ENCODE data around the gene VSX1. TPM values are rescaled to one million over a fixed set of nuclear protein-coding genes. Genes with fewer than 3 reads are reported as not detected.

The VSX1 gene
- total and polyA plus RNA-seq, 2 donors (not counting 1 experiment from before 2014, with no cell fraction given): not detected

DNA sequence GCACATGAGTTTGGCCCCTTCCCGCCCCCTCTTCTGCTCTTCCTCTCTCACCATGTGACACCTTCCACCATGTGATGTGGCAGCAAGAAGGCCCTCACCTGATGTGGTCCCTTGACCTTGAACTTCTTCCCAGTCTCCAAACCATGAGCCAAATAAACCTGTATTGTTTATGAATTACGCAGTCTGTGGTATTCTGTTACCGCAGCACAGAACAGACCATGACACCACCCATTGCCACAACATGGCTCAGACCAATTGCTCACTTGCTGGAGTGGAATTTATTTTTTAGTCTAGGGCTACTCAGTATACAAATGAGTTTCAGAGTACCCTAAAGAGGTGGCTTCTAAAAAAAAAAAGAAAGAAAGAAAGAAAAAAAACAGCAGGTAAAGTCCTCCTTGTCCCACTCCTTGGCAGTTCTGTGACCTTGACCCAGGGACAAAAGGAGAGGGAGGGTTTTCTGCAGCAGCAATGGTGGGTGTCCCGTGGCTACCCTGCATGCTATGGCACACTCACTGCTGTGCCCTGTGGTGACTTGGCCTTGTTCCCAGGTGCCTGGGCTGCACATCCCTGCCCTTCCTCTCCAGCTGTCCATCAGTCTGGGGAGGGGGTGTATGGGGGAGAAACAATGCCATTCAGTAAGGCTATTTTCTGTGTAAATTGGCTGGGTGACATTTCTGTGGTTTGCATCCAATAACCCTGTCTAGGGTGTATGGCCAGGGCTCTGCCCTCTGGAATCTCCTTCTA lies 5.4 kb upstream of the VSX1 start:
- TF ChIP-seq EZH2 (IDR thresholded peaks at IDR 0.05; ENCODE audit: borderline replicate concordance, insufficient read depth, low read depth, low read length, poor library complexity, severe bottlenecking): no peak
- whole genome bisulfite sequencing (ENCODE audit: insufficient coverage): 40% methylated on average over 1 of the region's 4 CpGs
- Histone ChIP-seq H3K4me1 (ENCODE audit: control insufficient read depth in 2 of 2, insufficient read depth in 2 of 2, low read length in 2 of 2) (peaks cover 0 to 18% of the 10 kb centered on the region in 2 donors), H2AFZ (ENCODE audit: insufficient read depth, low read depth, low read length, poor library complexity, severe bottlenecking) (no peak overlapping the region), H3K27ac (ENCODE audit: low read length in 2 of 2) (no peak overlapping the region), H3K79me2 (ENCODE audit: control insufficient read depth, insufficient read depth, low read length) (no peaks in the 10 kb centered on the region), H3K27me3 (replicated peaks in 1 of 4; ENCODE audit: control extremely low read depth in 1 of 4, control insufficient read depth in 3 of 4, insufficient read depth in 4 of 4, low read length in 3 of 4) (peaks cover 0 to 59% (median 20%) of the 10 kb centered on the region in 4 experiments), H3K4me3 (ENCODE audit: control extremely low read depth in 1 of 5, extremely low read depth in 1 of 5, insufficient read depth in 1 of 5, low read depth in 2 of 5, low read length in 4 of 5) (no peak overlapping the region), H4K20me1 (ENCODE audit: control insufficient read depth, insufficient read depth, low read length, poor library complexity, severe bottlenecking) (no peaks in the 10 kb centered on the region), H3K9me3 (ENCODE audit: control extremely low read depth in 1 of 3, control insufficient read depth in 2 of 3, insufficient read depth in 1 of 3, low read length in 2 of 3) (peaks cover 0 to 13% (median 0%) of the 10 kb centered on the region in 3 donors), H3K9ac (ENCODE audit: low read length) (no peak overlapping the region), H3K36me3 (replicated peaks in 1 of 2; ENCODE audit: control extremely low read depth in 1 of 2, control insufficient read depth in 1 of 2, extremely low read depth in 1 of 2, insufficient read depth in 2 of 2, low read length in 1 of 2) (no peaks in the 10 kb centered on the region), H3K4me2 (replicated peaks; ENCODE audit: low read depth, low read length, poor library complexity, severe bottlenecking) (no peak overlapping the region)
- ChIA-PET POLR2A (no interaction called here), CTCF (no interaction called here)
- Mint-ChIP-seq H3K27me3 (peaks cover 65% of the 10 kb centered on the region), H3K27ac (no peak overlapping the region), H3K4me3 (no peak overlapping the region), H3K9me3 (ENCODE audit: insufficient read depth) (no peaks in the 10 kb centered on the region), H3K4me1 (peaks cover 5% of the 10 kb centered on the region)
- DNase-seq: no peak
- no peak for ATAC-seq (ENCODE audit: low read depth)
- intact Hi-C loops (cut with micrococcal nuclease): no loop called here

DNA sequence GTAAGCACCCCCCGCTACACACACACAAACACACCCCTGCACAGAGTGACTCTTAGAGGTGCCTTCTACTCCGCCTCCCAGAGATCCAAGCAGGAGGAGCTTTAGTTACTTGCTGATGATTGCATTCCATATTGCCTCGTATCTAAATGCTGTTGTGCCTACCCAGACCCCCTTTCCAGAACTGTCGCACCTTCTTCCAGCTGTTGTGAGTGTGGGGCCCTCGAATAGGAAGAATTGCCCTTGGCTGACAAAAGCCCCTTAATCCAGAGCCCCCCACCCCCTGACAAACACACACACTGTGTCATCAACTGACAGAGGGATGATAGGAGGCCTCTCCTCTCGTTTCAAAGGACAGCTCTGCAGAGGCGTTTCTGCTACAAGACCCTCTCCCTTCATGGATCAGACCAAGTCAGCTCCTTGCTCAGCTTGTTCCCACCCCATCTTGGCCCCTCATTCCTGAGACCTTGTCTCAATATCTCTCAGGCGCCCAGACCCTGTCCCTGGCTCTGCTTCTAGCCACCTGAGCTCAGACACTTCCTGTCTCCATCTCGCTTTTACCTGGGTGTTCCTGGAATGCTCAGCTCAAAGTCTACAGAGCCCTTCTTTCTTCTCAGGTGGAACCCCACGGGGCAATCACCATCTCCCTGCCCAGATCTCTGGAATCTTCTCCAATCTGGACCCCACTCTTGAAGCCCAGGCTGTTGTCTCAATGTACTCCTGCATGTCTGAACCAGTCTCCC lies 4.0 kb upstream of the VSX1 start:
- Histone ChIP-seq H3K4me3 (ENCODE audit: control extremely low read depth in 1 of 5, extremely low read depth in 1 of 5, insufficient read depth in 1 of 5, low read depth in 2 of 5, low read length in 4 of 5) (no peak overlapping the region), H3K36me3 (replicated peaks in 1 of 2; ENCODE audit: control extremely low read depth in 1 of 2, control insufficient read depth in 1 of 2, extremely low read depth in 1 of 2, insufficient read depth in 2 of 2, low read length in 1 of 2) (no peaks in the 10 kb centered on the region), H4K20me1 (ENCODE audit: control insufficient read depth, insufficient read depth, low read length, poor library complexity, severe bottlenecking) (no peaks in the 10 kb centered on the region), H3K79me2 (ENCODE audit: control insufficient read depth, insufficient read depth, low read length) (no peaks in the 10 kb centered on the region), H3K9me3 (ENCODE audit: control extremely low read depth in 1 of 3, control insufficient read depth in 2 of 3, insufficient read depth in 1 of 3, low read length in 2 of 3) (peaks cover 0 to 21% (median 0%) of the 10 kb centered on the region in 3 donors), H3K9ac (ENCODE audit: low read length) (no peak overlapping the region), H3K27me3 (replicated peaks in 1 of 4; ENCODE audit: control extremely low read depth in 1 of 4, control insufficient read depth in 3 of 4, insufficient read depth in 4 of 4, low read length in 3 of 4) (peaks cover 0 to 69% (median 28%) of the 10 kb centered on the region in 4 experiments), H3K27ac (ENCODE audit: low read length in 2 of 2) (no peak overlapping the region), H3K4me2 (replicated peaks; ENCODE audit: low read depth, low read length, poor library complexity, severe bottlenecking) (no peak overlapping the region), H2AFZ (ENCODE audit: insufficient read depth, low read depth, low read length, poor library complexity, severe bottlenecking) (no peak overlapping the region), H3K4me1 (ENCODE audit: control insufficient read depth in 2 of 2, insufficient read depth in 2 of 2, low read length in 2 of 2) (peaks cover 5 to 26% of the 10 kb centered on the region in 2 donors)
- no peak overlapping the region for H3K4me3 Mint-ChIP-seq
- TF ChIP-seq EZH2 (IDR thresholded peaks at IDR 0.05; ENCODE audit: borderline replicate concordance, insufficient read depth, low read depth, low read length, poor library complexity, severe bottlenecking): no peak
- TF ChIP-seq, protein P1, sequence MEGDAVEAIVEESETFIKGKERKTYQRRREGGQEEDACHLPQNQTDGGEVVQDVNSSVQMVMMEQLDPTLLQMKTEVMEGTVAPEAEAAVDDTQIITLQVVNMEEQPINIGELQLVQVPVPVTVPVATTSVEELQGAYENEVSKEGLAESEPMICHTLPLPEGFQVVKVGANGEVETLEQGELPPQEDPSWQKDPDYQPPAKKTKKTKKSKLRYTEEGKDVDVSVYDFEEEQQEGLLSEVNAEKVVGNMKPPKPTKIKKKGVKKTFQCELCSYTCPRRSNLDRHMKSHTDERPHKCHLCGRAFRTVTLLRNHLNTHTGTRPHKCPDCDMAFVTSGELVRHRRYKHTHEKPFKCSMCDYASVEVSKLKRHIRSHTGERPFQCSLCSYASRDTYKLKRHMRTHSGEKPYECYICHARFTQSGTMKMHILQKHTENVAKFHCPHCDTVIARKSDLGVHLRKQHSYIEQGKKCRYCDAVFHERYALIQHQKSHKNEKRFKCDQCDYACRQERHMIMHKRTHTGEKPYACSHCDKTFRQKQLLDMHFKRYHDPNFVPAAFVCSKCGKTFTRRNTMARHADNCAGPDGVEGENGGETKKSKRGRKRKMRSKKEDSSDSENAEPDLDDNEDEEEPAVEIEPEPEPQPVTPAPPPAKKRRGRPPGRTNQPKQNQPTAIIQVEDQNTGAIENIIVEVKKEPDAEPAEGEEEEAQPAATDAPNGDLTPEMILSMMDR (IDR thresholded peaks at IDR 0.05): no peak
- WGBS (ENCODE audit: insufficient coverage): 85% methylated on average over 7 of the region's 10 CpGs
- peaks cover 5% of the 10 kb centered on the region for H3K4me1 Mint-ChIP-seq
- no peak for ATAC-seq (ENCODE audit: low read depth)
- DNase-seq: no peak
- H3K27me3 Mint-ChIP-seq: peaks cover 59% of the 10 kb centered on the region
- no peaks in the 10 kb centered on the region for H3K9me3 Mint-ChIP-seq (ENCODE audit: insufficient read depth)
- intact Hi-C loops (cut with micrococcal nuclease): no loop called here
- CTCF ChIA-PET: no interaction called here
- H3K27ac Mint-ChIP-seq: no peak overlapping the region
- POLR2A ChIA-PET: no interaction called here

Measured in B cell (primary cell).